ENCODE measurements around the gene COX14.

GRCh38 chr12:50088577-50089335, 23.3 kb upstream of the COX14 start:
- TF ChIP-seq CTCF (IDR thresholded peaks at IDR 0.05) (peak; percentile 58 to 76 (median 62)), POLR2A (IDR thresholded peaks at IDR 0.05) (no peak)

Data from uterus (tissue), 2 donors.